Measurements from ENCODE around the gene FAM118B. TPM values are rescaled to one million over a fixed set of nuclear protein-coding genes. Genes with fewer than 3 reads are reported as not detected.

Gene FAM118B
- 32.5 and 38.8 TPM in 2 replicates for total RNA-seq

DNA sequence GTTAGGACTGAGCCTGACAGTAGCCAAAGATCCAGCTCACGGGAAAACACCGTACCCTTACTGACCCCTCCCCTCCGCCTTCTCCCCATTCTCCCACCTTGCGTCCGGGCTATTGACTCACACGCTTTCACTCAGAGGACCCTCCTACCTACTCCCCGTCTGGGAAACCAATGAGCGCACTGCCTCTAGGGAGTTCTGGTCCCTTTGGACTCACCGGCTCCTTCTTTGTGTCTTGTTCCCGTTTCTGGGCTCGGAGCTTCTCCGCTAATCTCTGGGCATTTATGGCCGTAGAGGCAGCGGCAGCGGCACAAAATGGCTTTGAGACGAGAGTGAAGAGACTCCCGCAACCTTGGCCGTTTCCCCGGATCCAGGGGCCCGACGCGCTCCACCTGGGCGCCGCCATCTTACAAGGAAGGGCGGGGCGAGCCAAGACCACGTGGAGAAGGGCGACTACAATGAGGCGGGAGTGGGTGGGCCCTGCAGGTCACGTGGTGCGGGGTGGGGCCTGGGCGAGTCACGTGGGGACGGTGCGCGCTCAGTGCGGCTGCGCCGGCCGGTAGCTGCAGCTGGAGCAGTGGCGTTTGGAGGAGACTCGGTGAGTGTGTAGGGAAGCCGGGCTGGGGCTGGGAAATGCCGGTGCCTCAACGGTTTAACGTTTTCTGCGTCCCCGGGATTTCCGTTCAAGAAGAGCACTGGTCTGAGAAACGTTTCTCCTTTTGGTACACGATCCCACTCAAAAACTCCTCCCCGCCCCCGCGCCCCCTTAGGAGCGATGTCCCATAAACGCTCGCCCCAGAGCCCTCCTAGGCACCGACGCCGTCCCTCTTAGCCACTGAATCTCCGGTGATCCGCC lies at the start of gene FAM118B, which contains the start of gene RPUSD4:
FAM118B (plus strand) TSS at position 547 of the 853 bp plus-strand sequence. CDS start 23,220 bp downstream, outside the sequence.
RPUSD4 (minus strand) TSS at position 415 of the 853 bp plus-strand sequence; CDS start at position 403, 12 bp downstream.

GRCh38 chr11:126268708-126269579 lies 57.4 kb downstream of the FAM118B start, which contains the start of the genes FOXRED1 and SRPRA:
Gene FOXRED1, plus strand, starts transcription at chr11:126269154. Its CDS starts 53 bp downstream, at chr11:126269207.
Gene SRPRA, minus strand, starts transcription at chr11:126268895. Its CDS starts 91 bp downstream, at chr11:126268804.

DNA sequence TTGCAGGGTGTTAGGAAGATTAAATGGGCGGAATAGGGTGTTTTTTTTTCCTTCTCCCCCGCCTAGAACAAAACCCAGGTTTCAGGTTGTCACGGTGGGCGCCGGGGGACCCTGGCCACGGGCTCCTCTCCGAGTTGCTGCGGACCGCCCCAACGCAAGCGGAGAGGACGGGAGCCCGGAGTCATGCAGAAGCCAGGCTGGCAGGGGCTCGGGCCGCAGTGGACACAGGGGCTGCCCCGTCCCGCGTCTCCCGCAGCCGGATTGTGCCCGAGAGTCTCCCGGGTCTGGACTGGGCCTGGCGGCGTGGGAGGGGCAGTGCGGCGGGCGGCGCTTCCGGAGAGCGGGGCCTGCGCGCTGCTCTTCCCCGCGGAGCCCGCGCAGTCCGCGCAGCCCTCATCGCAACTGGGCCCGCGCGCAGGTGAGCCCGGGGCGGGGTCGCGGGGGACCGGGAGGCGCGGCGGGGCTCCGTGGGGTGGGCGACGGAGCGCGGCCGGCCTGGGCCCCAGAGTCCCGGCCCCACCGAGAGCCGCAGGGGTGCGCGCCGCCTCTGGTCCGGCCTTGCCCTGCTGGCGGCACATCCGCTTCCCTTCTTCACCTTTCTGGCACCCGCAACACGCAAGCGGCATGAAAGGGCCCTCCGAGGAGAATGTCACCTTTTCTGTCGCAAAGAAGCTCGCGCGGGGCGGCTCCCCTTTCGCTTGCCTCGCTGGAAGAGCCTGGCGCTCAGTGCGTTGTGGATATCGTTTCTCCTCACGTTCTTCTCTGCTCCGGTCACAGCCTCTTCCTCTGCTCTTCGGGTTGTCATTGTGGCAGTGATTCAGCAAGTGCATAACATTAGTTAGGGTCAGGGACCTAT lies 71.4 kb downstream of the FAM118B start, which contains the start of gene TIRAP:
TIRAP (plus strand) TSS at position 358 of the 856 bp plus-strand sequence. CDS start 7,802 bp downstream, outside the sequence.

GRCh38 chr11:126303623-126304456 lies 92.3 kb downstream of the FAM118B start, which contains the start of gene DCPS:
Gene DCPS, plus strand, starts transcription at chr11:126304060. Its CDS starts 21 bp downstream, at chr11:126304081.

Other genes starting within 250 kb of the FAM118B start
- 1.9 and 2.6 TPM in 2 replicates for gene CDON, start 148.9 kb upstream of the FAM118B start, total RNA-seq
- 32.8 and 42.9 TPM in 2 replicates for gene RPUSD4, start 132 bp upstream of the FAM118B start, total RNA-seq
- 40.0 and 40.6 TPM in 2 replicates for gene SRPRA, start 57.1 kb downstream of the FAM118B start, total RNA-seq
- 17.9 and 18.4 TPM in 2 replicates for gene FOXRED1, start 57.4 kb downstream of the FAM118B start, total RNA-seq
- gene TIRAP, start 71.3 kb downstream of the FAM118B start, total RNA-seq: 1.9 and 2.9 TPM in 2 replicates
- gene DCPS, start 92.3 kb downstream of the FAM118B start, total RNA-seq: 9.7 and 16.1 TPM in 2 replicates
- 21.9 and 26.3 TPM in 2 replicates for gene ST3GAL4, start 143.9 kb downstream of the FAM118B start, total RNA-seq